RWPE2 (cell line): Measurements from ENCODE around the gene OTOG.

ENCODE experiments used
- ATAC-seq: fragments of 200-7000 bp; cut with Tn5 transposase; 3 replicates; pipeline ENCODE4 v1.9.1; 2021; ENCODE audit warnings: low read depth
- DNase-seq: peaks from one replicate; pipeline ENCODE4 v3.0.0-alpha.2; 2020; ENCODE audit warnings: low spot score
- H3K27ac ChIP-seq: fragments of 450-650 bp; 2 replicates; pipeline ENCODE4 v1.5.1; 2017; ENCODE audit warnings: mild to moderate bottlenecking; ENCODE audit not compliant: poor library complexity, severe bottlenecking
- H3K27me3 ChIP-seq: fragments of 250-450 bp; sonication (Bioruptor Pico); 2 replicates; pipeline ENCODE4 v1.5.1; 2021; ENCODE audit warnings: mild to moderate bottlenecking, moderate library complexity; ENCODE audit not compliant: insufficient read depth, poor library complexity, severe bottlenecking
- H3K36me3 ChIP-seq: fragments of 250-450 bp; sonication (Bioruptor Pico); 2 replicates; pipeline ENCODE4 v1.5.1; 2020; ENCODE audit warnings: low read depth, mild to moderate bottlenecking, moderate library complexity
- H3K4me1 ChIP-seq: fragments of 250-450 bp; sonication (Bioruptor Pico); 2 replicates; pipeline ENCODE4 v1.5.1; 2021; ENCODE audit warnings: mild to moderate bottlenecking, moderate library complexity; ENCODE audit not compliant: insufficient read depth, poor library complexity, severe bottlenecking
- H3K4me3 ChIP-seq: fragments of 250-450 bp; sonication (Bioruptor Pico); 2 replicates; pipeline ENCODE4 v1.5.1; 2021; ENCODE audit warnings: mild to moderate bottlenecking, moderate library complexity; ENCODE audit not compliant: severe bottlenecking
- H3K9me3 ChIP-seq: fragments of 250-450 bp; sonication (Bioruptor Pico); 2 replicates; pipeline ENCODE4 v1.5.1; 2021; ENCODE audit warnings: mild to moderate bottlenecking, moderate library complexity; ENCODE audit not compliant: severe bottlenecking
- CTCF ChIP-seq: fragments of 450-650 bp; IDR thresholded peaks from one replicate; pipeline ENCODE4 v1.5.1; 2017; ENCODE audit warnings: mild to moderate bottlenecking, moderate library complexity; ENCODE audit not compliant: poor library complexity, severe bottlenecking

Gene OTOG

DNA sequence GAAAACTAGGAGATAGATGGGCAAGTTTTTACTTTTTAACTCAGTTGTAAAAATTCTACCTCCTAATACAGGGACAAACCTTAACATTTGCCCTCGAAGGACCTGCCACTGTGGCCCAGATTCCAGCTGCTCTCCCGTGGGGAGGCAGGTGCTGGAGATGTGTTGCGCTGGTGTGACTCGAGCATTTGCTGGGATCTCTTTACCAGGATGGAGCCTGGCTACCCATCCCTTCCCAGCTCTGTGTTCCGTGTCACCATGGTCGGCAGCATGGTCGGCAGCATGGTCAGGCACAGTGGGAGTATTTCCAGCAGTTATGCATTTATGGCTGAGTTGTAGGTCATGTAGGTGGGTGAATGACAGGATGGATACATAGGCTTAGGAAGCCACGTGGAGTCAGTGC lies 41.1 kb downstream of the OTOG start:
- H3K4me3 ChIP-seq, result no peak overlapping the region
- DNase-seq, result no peak
- H3K4me1 ChIP-seq, result no peaks in the 10 kb centered on the region
- peak; percentile 45; the same call in 2 of the 3 replicates for ATAC-seq
- peaks cover 7% of the 10 kb centered on the region for H3K27me3 ChIP-seq
- no peaks in the 10 kb centered on the region for H3K9me3 ChIP-seq
- H3K36me3 ChIP-seq, result no peaks in the 10 kb centered on the region
- H3K27ac ChIP-seq, result no peak overlapping the region
- TF ChIP-seq CTCF, result no peak

DNA sequence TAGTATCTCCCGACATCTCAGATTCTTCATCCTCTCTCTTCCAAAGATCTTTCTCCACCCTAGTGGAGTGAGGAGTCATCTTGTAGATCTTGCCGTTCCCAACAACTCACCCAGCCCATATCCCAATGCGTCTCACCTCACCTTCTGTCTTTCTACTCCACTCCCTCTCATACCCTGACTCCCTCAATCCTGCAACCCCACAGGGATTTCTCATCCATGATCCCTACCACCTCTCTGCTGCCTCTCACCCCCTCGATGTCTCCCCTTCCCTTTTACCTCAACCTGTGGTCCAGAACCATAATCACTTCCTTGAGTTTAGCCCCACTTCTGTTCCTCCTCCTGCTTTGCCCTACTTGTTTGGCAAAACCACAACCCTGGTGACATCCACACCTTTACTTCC lies 41.7 kb downstream of the OTOG start:
- no peak for DNase-seq
- no peak overlapping the region for H3K27ac ChIP-seq
- no peaks in the 10 kb centered on the region for H3K9me3 ChIP-seq
- peaks cover 7% of the 10 kb centered on the region for H3K27me3 ChIP-seq
- no peaks in the 10 kb centered on the region for H3K36me3 ChIP-seq
- H3K4me3 ChIP-seq, result no peak overlapping the region
- no peak for ATAC-seq
- no peak for TF ChIP-seq CTCF
- no peaks in the 10 kb centered on the region for H3K4me1 ChIP-seq

DNA sequence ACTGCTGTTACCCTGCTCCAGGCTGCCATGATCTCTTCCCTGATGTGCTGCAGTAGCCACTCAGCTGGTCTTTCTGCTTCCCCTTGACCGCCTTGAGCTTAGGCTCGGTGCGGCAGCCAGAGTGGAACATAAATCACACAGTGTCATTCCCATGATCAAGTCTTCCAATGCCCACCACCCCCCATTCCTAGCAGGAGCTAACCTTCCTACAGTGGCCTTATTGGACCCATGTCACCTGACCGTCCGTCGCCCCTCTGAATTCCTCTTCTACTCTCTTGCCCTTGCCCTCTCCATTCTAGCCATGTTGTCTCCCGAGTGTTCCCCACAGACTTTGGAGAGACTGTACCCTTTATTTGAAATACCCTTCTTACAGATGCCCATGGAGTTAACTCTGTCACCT lies 43.4 kb downstream of the OTOG start:
- Histone ChIP-seq H3K9me3 (no peaks in the 10 kb centered on the region), H3K27me3 (peaks cover 7% of the 10 kb centered on the region), H3K4me1 (no peaks in the 10 kb centered on the region), H3K27ac (no peak overlapping the region), H3K4me3 (no peak overlapping the region), H3K36me3 (no peaks in the 10 kb centered on the region)
- DNase-seq (peak; percentile 19), ATAC-seq (no peak)
- TF ChIP-seq CTCF, result no peak

GRCh38 chr11:17591293-17591692 lies 44.2 kb downstream of the OTOG start:
- Histone ChIP-seq H3K27me3 (peaks cover 7% of the 10 kb centered on the region), H3K4me3 (no peak overlapping the region), H3K27ac (no peak overlapping the region), H3K9me3 (no peaks in the 10 kb centered on the region), H3K36me3 (no peaks in the 10 kb centered on the region), H3K4me1 (no peaks in the 10 kb centered on the region)
- peak; percentile 23 for DNase-seq
- no peak for ATAC-seq
- TF ChIP-seq CTCF, result no peak

GRCh38 chr11:17593466-17594245 lies 46.6 kb downstream of the OTOG start:
- DNase-seq (peak; percentile 21), ATAC-seq (no peak)
- no peaks in the 10 kb centered on the region for H3K4me1 ChIP-seq
- peaks cover 7% of the 10 kb centered on the region for H3K27me3 ChIP-seq
- H3K9me3 ChIP-seq, result no peaks in the 10 kb centered on the region
- no peak overlapping the region for H3K4me3 ChIP-seq
- H3K27ac ChIP-seq, result no peak overlapping the region
- no peak for TF ChIP-seq CTCF
- no peaks in the 10 kb centered on the region for H3K36me3 ChIP-seq
